Measurements from ENCODE around the gene ENPP6.

- TF ChIP-seq, protein P1, sequence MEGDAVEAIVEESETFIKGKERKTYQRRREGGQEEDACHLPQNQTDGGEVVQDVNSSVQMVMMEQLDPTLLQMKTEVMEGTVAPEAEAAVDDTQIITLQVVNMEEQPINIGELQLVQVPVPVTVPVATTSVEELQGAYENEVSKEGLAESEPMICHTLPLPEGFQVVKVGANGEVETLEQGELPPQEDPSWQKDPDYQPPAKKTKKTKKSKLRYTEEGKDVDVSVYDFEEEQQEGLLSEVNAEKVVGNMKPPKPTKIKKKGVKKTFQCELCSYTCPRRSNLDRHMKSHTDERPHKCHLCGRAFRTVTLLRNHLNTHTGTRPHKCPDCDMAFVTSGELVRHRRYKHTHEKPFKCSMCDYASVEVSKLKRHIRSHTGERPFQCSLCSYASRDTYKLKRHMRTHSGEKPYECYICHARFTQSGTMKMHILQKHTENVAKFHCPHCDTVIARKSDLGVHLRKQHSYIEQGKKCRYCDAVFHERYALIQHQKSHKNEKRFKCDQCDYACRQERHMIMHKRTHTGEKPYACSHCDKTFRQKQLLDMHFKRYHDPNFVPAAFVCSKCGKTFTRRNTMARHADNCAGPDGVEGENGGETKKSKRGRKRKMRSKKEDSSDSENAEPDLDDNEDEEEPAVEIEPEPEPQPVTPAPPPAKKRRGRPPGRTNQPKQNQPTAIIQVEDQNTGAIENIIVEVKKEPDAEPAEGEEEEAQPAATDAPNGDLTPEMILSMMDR (IDR thresholded peaks at IDR 0.05; ENCODE audit: low read depth, low read length, missing input control): no peak
- TF ChIP-seq TAF1 (conservative IDR thresholded peaks at IDR 0.05) (no peak), EGR1 (IDR thresholded peaks at IDR 0.05; ENCODE audit: low read depth in 2 of 2) (no peak), ATF3 (IDR thresholded peaks at IDR 0.05) (no peak), YY1 (IDR thresholded peaks at IDR 0.05) (no peak), RAD21 (IDR thresholded peaks at IDR 0.05) (no peak), GABPA (IDR thresholded peaks at IDR 0.05 in 1 of 2, conservative IDR thresholded peaks at IDR 0.05 in 1 of 2) (no peak), JUND (IDR thresholded peaks at IDR 0.05) (no peak), FOXA1 (IDR thresholded peaks at IDR 0.05) (no peak), FOXA2 (IDR thresholded peaks at IDR 0.05) (no peak)
These were observed 17.4 kb downstream of the ENPP6 start for GRCh38 chr4:184200296-184200695.
